Fibroblast of peridontal ligament (primary cell): Measurements from ENCODE around the gene MAML2.

Experiments used
- DNase-seq: peaks from one replicate; pipeline ENCODE4 v3.0.0-alpha.2; 2010; ENCODE audit errors: extremely low read depth

Gene MAML2

DNA sequence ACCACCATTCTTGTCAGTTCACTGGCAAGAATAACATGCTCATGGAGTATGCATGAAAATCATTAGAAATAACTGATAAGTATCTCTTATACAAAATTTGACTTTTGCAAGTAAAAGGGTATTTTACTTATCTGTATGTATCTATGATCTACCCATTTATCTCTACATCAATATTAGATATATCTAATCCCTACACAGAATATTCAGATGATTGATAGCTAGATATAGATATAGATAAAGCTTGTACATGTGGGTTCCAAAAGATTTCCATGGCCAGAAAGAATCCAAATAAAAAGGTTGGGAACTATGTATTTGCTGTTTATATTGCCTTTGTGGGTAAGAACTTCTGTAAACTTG is 185.5 kb downstream of the MAML2 start:
- DNase-seq: no peak

GRCh38 chr11:96156379-96156722 is 186.6 kb downstream of the MAML2 start:
- DNase-seq: peak; percentile 69

DNA sequence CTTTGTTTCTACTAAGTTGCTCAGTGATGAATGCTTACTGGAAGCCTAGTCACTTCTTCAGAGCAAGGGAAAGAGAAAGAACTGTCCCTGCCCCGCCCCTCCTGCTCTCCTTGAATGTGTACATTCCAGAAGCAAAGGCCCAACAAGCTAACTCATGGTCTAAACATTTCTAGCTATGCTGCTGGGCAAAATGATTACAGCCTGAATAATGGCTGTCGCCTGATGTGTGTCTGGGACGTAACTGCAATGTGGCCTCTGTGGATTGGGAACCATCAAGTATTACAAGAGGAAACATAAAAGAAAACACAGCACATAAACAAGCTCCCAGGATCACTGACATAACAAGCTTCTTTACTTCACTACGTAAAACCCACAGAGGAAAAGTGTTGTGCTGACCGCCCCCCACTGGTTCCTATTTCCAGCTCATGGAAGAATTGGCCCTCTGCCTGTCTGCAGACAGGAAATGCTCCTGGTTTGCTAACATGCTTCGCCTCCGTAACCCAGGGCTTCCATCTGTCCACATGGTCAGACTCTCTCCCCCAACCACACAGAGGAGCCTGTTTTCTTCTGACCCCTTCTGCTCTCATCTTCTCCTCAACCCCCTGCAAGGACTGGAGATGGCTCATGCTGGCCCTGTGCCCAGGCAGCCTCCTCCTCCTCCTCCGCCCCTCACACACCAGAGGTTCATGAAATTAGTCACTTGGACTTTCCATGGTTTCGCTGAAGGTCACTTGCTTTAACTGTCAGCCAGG is 187.2 kb downstream of the MAML2 start:
- DNase-seq: peak; percentile 93

GRCh38 chr11:96154802-96155520 is 188.0 kb downstream of the MAML2 start:
- DNase-seq: peak; percentile 71

DNA sequence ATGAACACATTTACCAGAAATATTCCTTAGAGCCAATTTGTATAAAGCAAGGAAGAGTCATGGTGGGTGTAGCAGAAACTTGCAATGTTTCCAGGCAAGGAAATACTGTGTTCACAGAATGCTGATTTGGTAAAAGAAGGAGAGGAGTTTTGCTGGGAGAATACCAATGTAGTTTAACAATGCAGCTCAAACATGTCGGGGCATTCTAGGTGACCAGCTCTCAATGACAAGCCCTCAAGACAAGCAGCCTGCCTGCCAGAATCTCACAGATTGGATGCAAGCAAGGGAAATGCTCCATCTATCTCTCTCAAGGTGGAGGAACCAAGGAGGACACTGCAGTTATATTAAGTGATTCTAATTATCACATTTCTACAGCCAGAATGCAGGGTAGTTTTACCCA is 190.4 kb downstream of the MAML2 start:
- no peak for DNase-seq

DNA sequence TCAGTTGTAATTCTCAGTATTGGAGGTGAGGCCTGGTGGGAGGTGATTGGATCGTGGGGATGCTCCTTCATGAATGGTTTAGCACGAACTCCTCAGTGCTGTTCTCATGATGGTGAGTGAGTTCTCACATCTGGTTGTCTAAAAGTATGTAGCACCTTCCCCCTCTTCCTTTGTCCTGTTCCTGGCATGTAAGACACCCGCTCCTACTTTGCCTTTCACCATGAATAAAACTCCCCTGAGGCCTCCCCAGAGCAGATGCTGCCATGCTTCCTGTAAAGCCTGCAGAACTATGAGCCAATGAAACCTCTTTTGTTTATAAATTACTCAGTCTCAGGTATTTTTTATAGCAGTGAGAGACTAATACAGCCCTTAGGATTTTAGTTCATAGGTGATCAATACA is 191.5 kb downstream of the MAML2 start:
- no peak for DNase-seq

DNA sequence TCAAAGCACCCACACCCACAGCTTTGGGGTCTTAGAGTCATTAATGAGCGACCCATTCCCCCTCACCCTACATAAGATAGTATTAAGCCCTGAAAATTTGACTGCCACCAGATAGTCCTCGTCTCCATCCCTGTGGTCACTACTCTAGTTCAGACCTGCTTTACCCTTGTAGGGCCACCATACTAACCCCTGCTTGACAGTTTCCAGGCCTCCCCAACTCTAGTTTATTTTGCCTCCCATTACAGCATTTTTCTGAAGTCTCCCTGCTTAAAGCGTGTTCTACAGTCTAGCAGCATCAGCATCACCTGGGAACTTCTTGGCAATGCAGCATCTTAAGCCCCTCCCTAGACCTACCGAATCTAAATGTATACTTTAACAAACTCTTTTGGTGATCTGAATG is 192.4 kb downstream of the MAML2 start:
- DNase-seq: no peak

DNA sequence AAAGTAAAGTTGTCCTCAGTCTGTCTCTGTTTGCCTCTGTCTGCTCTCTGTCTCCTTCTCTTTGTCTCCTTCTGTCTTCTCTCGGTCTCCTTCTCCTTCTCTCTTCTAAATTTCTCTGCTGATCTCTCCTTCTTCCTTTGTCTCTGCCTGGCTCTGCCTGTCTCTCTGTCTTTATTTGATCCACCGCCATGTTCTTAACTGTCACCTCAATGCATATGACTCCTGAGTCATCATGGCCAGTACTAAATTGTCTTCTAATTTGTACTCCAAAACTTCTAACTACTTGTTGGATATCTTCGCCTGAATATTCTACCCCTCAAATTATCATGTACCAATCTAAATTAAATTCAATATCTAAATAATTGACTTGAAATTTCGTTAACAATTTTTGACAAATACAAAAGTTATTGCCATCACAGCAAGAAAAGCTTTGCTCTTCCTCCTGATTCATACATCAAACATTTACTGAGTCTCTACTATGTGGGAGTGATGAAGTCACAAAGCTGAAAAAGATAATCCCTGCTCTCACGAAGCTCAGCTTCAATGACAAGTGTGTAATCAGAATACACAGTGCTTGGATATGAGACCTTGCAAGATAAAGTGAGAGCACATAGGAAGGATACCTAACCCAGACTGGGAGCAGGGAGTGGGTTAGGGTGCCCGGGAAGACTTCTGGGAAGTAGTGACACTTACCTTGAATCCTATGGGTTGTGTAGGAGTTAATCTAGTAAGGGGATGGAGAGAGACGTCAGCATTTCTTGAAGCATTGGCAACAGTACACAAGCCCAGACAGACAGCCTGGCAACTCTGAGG is 193.0 kb downstream of the MAML2 start:
- peak; percentile 74 for DNase-seq

GRCh38 chr11:96147906-96148486 is 195.0 kb downstream of the MAML2 start:
- no peak for DNase-seq

DNA sequence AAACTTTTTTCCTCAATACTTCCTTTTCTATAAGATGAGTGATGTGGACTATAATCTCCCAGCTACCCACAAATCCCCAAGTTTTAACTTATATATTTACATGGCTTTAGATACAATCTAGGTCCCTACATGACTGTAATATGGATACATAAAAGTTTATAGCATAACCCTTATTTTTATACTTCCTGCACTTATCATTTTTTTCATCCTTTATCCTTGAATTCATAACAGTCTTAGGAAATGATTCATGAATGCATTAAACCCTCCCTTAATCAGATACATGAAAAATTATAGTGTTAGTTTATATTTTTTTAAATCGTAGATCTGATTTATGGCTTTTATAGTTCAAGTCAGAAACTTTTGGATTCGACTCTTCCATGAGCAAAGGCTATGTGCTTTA is 195.8 kb downstream of the MAML2 start:
- DNase-seq: no peak

DNA sequence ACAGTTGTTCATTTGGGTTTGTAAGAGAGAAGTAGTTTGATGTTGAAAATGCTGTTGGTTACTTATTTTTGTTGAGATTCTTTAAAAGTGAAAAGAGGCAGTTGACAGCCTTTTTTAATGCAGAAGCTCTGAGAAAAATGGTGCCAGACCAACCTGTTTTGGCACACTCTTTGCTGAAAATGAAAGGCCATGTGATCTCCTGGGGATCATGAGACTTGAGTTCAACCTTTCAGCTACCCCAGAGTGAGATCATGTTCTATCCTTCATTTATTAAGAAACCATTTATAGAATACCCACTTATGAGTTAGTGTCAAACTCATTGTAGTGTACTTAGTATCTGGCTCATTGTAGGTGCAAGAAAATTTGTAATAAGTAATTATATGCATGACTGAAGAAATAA is 196.2 kb downstream of the MAML2 start:
- no peak for DNase-seq

DNA sequence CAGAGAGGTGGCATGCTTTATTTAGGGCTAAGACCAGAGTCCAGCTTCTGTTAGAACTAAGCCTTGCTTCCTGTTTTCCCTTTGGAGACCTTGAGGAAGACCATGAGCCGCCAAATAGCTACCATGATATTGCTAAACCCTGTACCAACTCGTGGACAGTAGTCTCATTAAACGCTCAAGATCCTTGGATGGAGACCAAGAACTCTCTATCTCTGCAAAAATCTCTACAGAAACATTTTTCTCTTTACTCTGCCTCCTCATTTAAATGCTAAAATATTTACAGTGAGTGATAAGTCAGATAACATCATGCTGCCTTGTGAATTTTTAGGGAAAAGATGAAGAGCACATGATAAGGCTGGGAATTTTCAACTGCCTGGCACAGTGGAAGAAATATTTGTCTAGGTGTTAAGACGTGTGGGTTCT is 197.8 kb downstream of the MAML2 start:
- DNase-seq: no peak

DNA sequence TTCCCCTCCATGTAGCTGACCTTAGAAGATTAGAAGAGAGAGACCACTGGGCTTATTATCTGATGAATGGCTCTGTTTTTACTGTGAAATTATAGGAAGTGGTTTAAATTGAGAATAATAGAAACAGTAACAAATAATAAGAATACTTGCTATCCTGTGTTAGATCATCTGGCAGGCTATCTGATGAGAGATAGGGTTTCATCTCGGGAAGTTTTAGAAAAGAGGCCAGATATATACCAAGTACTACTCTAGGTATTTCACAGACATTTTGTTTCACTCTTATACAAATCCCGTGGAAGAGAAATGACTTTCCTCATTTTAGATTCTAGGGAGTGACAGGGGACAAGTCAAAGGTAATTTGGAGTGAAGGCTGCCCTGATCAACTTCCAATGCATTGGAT is 198.4 kb downstream of the MAML2 start:
- no peak for DNase-seq

- peak; percentile 54 for DNase-seq
These were observed 199.9 kb downstream of the MAML2 start for GRCh38 chr11:96143041-96143521.

DNA sequence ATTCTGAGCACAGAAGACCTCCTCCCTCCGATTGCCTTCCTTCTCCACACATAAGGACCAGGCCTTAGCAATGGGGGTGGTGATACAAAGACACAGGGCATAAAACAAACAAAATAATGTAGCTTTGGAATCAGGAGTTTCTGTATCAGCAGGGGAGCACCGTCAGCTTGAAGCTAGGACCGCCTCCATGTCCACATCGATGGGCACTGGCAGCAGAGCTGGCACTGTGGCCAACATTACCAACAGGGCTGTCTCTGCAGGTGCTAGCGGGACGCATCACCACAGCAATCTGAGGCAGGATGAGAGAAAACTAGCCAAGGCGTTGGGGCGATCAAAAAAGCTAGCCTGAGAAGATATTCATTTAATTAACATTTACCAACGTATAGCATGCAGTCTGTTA is 201.4 kb downstream of the MAML2 start:
- no peak for DNase-seq

GRCh38 chr11:96139691-96140090 is 203.3 kb downstream of the MAML2 start:
- no peak for DNase-seq

DNA sequence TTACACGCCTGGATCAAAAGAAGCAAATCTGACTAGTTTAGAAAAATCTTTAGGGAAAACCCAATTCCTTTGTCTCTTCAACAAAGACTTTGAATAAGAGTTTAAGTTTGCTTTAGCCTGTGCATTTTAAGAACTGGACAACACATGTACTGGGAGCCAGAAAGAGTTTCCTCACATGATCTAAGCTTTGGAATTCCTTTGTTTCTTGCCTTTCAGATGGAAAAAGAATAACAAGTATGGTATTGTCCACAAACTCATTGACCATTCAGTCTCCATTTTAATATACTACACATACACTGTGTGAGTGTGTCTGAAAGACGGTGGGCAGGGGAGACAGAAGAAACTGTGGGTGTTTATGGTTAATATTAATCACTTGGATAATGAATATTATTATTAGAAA is 205.6 kb downstream of the MAML2 start:
- DNase-seq: peak; percentile 52

- DNase-seq: peak; percentile 47
These were observed 206.2 kb downstream of the MAML2 start for GRCh38 chr11:96136613-96137298.

DNA sequence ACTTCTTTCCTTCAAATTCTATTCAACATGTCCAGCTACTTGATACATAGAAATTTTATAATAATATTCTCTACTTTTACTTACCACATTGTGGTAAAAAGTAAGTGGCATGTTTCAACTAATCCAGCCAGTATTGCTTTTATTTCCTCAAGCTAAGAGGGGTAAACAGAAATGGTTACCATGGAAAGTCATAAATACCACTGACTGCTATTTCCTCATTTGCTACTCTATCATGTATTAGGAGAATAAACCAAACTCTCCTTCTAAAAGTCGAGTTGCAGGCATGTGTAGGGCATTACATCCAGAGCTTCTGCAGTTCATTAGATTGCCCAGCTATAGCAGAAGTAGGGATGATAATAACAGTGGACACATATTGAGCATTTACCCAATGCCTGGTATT is 208.4 kb downstream of the MAML2 start:
- DNase-seq: peak; percentile 60

- no peak for DNase-seq
These were observed 210.6 kb downstream of the MAML2 start for GRCh38 chr11:96132437-96132836.

DNA sequence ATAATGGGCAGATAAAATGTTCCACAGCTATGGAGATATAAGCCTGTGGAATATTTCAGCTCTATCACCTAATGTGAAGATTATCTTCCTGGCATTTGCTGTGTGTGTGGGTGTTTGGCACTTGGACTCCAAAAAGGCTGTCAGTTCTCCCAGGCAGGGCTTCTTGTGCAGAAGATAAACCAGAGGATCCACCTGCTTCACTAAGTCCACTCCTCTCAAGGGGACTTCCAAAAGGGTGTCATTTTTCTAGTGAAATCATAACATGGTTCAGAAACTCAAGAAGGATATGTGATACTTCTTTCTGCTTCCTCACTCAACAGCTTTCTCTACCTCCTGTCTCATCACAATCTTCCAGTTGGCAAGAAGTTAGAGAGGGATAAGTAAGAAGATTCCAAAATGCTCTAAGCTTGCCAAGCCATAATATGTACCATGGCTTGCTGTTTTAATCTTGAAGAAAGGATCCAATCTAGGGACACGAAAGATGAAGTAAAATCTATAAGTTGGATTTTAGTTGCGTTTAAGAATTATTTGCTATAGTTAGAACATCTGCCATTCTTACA is 212.9 kb downstream of the MAML2 start:
- no peak for DNase-seq
